Tibial nerve (tissue), 4 donors: ENCODE results near the gene VGF. TPM values are rescaled to one million over a fixed set of nuclear protein-coding genes. Genes with fewer than 3 reads are reported as not detected.

Experiments used
- DNase-seq, 2 donors: peaks; one replicate each; pipeline ENCODE4 v3.0.0-alpha.2; 2019; ENCODE audit warnings: low spot score in 2 of 2
- H3K27ac ChIP-seq, 4 donors: fragments of 200-600 bp; sonication (generic) in 3 of 4; one replicate each; pipeline ENCODE4 v1.5.1; 2017 to 2019; ENCODE audit warnings: mild to moderate bottlenecking in 1 of 4
- H3K27me3 ChIP-seq, 2 donors: fragments of 200-600 bp; sonication (generic) in 1 of 2; one replicate each; pipeline versions ENCODE4 v1.5.1 to v1.6.0; 2017 to 2019
- H3K36me3 ChIP-seq, 3 donors: fragments of 200-600 bp; sonication (generic); one replicate each; pipeline ENCODE4 v1.5.1; 2018 to 2019
- H3K4me1 ChIP-seq, 4 donors: fragments of 200-600 bp; sonication (generic) in 3 of 4; one replicate each; pipeline ENCODE4 v1.5.1; 2017 to 2019
- H3K4me3 ChIP-seq, 4 donors: fragments of 200-600 bp; sonication (generic) in 3 of 4; one replicate each; pipeline ENCODE4 v1.5.1; 2017 to 2019; ENCODE audit warnings: mild to moderate bottlenecking in 1 of 4, moderate library complexity in 1 of 4
- H3K9me3 ChIP-seq, 4 donors: fragments of 200-600 bp; sonication (generic) in 3 of 4; one replicate each; pipeline ENCODE4 v1.5.1; 2017 to 2019
- CTCF ChIP-seq, 5 experiments: fragments of 200-600 bp in 3 of 5; fragments of 450-650 bp in 2 of 5; sonication (generic) in 3 of 5; IDR thresholded peaks; one replicate each; pipeline ENCODE4 v1.5.1; 2016 to 2019; ENCODE audit warnings: antibody characterized with exemption in 5 of 5, mild to moderate bottlenecking in 3 of 5, moderate library complexity in 2 of 5
- EP300 ChIP-seq, 2 donors: sonication (generic); formaldehyde crosslinking; IDR thresholded peaks; one replicate each; pipeline ENCODE4 v1.6.1; 2017; ENCODE audit warnings: antibody characterized with exemption in 2 of 2, mild to moderate bottlenecking in 1 of 2
- POLR2A ChIP-seq, 2 donors: fragments of 450-650 bp; IDR thresholded peaks; one replicate each; pipeline ENCODE4 v1.6.1; 2017; ENCODE audit warnings: antibody characterized with exemption in 2 of 2, mild to moderate bottlenecking in 2 of 2, moderate library complexity in 2 of 2
- WGBS, 2 donors: methylation state at CpG; one replicate each; pipeline ENCODE4 v1.1.5; 2018; 5-methylcytosine and 5-hydroxymethylcytosine counted together
- total RNA-seq, 4 donors: library from RNA; depleted of rRNA; stranded (reverse); fragments of >200 nt; gene quantifications; one replicate each; pipeline ENCODE4 v1.1.0, GENCODE V29; 2016

Gene VGF
- total RNA-seq, 4 donors from 2014 or later: 1.0 TPM; not detected in 3

GRCh38 chr7:101197991-101198390, 32.6 kb upstream of the VGF start:
- Histone ChIP-seq H3K4me1 (peaks cover 0 to 11% (median 5%) of the 10 kb centered on the region in 4 donors), H3K27ac (no peak overlapping the region), H3K27me3 (peaks cover 2 to 54% of the 10 kb centered on the region in 2 donors), H3K9me3 (no peaks in the 10 kb centered on the region), H3K36me3 (no peaks in the 10 kb centered on the region), H3K4me3 (no peak overlapping the region)
- no peak for DNase-seq
- WGBS, 2 donors: 72 to 80% methylated on average over 21 of the region's 21 CpGs
- TF ChIP-seq EP300 (IDR thresholded peaks at IDR 0.05): no peak
- no peak for TF ChIP-seq POLR2A (IDR thresholded peaks at IDR 0.05)
- TF ChIP-seq CTCF (IDR thresholded peaks at IDR 0.05): no peak

GRCh38 chr7:101195884-101196283, 30.5 kb upstream of the VGF start:
- TF ChIP-seq EP300 (IDR thresholded peaks at IDR 0.05): no peak
- no peak for TF ChIP-seq POLR2A (IDR thresholded peaks at IDR 0.05)
- no peak for TF ChIP-seq CTCF (IDR thresholded peaks at IDR 0.05)
- H3K4me1 ChIP-seq: no peaks in the 10 kb centered on the region
- no peaks in the 10 kb centered on the region for H3K36me3 ChIP-seq
- peaks cover 0 to 36% of the 10 kb centered on the region in 2 donors for H3K27me3 ChIP-seq
- no peak for DNase-seq
- H3K4me3 ChIP-seq: no peak overlapping the region
- 82 to 85% methylated on average over 16 to 17 of the region's 17 CpGs for WGBS, 2 donors
- no peak overlapping the region for H3K27ac ChIP-seq
- H3K9me3 ChIP-seq: no peaks in the 10 kb centered on the region

GRCh38 chr7:101189109-101189508, 23.7 kb upstream of the VGF start:
- TF ChIP-seq EP300 (IDR thresholded peaks at IDR 0.05) (no peak), CTCF (IDR thresholded peaks at IDR 0.05) (no peak), POLR2A (IDR thresholded peaks at IDR 0.05) (no peak)
- H3K4me1 ChIP-seq: no peaks in the 10 kb centered on the region

GRCh38 chr7:101186844-101187428, 21.6 kb upstream of the VGF start:
- Histone ChIP-seq H3K9me3 (no peaks in the 10 kb centered on the region), H3K27ac (no peak overlapping the region), H3K4me3 (no peak overlapping the region), H3K4me1 (no peaks in the 10 kb centered on the region), H3K27me3 (peaks cover 0 to 50% of the 10 kb centered on the region in 2 donors), H3K36me3 (no peaks in the 10 kb centered on the region)
- TF ChIP-seq CTCF (IDR thresholded peaks at IDR 0.05): no peak
- TF ChIP-seq EP300 (IDR thresholded peaks at IDR 0.05): no peak
- TF ChIP-seq POLR2A (IDR thresholded peaks at IDR 0.05): no peak
- 87 to 93% methylated on average over 4 of the region's 4 CpGs for WGBS, 2 donors
- no peak for DNase-seq

More at GRCh38 chr7:101189109-101189508, 23.7 kb upstream of the VGF start:
- 80 to 84% methylated on average over 8 of the region's 8 CpGs for WGBS, 2 donors
- peaks cover 0 to 36% of the 10 kb centered on the region in 2 donors for H3K27me3 ChIP-seq
- H3K4me3 ChIP-seq: no peak overlapping the region
- no peaks in the 10 kb centered on the region for H3K36me3 ChIP-seq
- DNase-seq: no peak
- no peak overlapping the region for H3K27ac ChIP-seq
- H3K9me3 ChIP-seq: no peaks in the 10 kb centered on the region

- Histone ChIP-seq H3K4me1 (no peaks in the 10 kb centered on the region), H3K27ac (no peak overlapping the region), H3K36me3 (no peaks in the 10 kb centered on the region), H3K9me3 (no peaks in the 10 kb centered on the region), H3K4me3 (no peak overlapping the region), H3K27me3 (peaks cover 0 to 57% of the 10 kb centered on the region in 2 donors)
- 63 to 69% methylated on average over 6 of the region's 6 CpGs for WGBS, 2 donors
- TF ChIP-seq EP300 (IDR thresholded peaks at IDR 0.05): no peak
- TF ChIP-seq CTCF (IDR thresholded peaks at IDR 0.05): no peak
- TF ChIP-seq POLR2A (IDR thresholded peaks at IDR 0.05): no peak
- no peak for DNase-seq
These were observed 20.8 kb upstream of the VGF start for GRCh38 chr7:101186194-101186593.
